SW480 (cell line): ENCODE results near the gene SOD1.
"Not testable (repeated sequence)": the region's sequence is repeated elsewhere in the genome, so short reads cannot be mapped to it uniquely, and the experiment has no call there.

Experiments used
- DNase-seq: peaks from one replicate; pipeline ENCODE4 v3.0.0-alpha.2; 2016; ENCODE audit warnings: low spot score

SOD1 gene

DNA sequence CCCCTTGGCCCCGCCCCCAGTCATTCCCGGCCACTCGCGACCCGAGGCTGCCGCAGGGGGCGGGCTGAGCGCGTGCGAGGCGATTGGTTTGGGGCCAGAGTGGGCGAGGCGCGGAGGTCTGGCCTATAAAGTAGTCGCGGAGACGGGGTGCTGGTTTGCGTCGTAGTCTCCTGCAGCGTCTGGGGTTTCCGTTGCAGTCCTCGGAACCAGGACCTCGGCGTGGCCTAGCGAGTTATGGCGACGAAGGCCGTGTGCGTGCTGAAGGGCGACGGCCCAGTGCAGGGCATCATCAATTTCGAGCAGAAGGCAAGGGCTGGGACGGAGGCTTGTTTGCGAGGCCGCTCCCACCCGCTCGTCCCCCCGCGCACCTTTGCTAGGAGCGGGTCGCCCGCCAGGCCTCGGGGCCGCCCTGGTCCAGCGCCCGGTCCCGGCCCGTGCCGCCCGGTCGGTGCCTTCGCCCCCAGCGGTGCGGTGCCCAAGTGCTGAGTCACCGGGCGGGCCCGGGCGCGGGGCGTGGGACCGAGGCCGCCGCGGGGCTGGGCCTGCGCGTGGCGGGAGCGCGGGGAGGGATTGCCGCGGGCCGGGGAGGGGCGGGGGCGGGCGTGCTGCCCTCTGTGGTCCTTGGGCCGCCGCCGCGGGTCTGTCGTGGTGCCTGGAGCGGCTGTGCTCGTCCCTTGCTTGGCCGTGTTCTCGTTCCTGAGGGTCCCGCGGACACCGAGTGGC lies at the start of gene SOD1:
Gene SOD1 (plus strand): TSS at position 158 of the 723 bp plus-strand sequence. CDS start 77 bp downstream, at position 235.
- peak; percentile 95 for DNase-seq

DNA sequence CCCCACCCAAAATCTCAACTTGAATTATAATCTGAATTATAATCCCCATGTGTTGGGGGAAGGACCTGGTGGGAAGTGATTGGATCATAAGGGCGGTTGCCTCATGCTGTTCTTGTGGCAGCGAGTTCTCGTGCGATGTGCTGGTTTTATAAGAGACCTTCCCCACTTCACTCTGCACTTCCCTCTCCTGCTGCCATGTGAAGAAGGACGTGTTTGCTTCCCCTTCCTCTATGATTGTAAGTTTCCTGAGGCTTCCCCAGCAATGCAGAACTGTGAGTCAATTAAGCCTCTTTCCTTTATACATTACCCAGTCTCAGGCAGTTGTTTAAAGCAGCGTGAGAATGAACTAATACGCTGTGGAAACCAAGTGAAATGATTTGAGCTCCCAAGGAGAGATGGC lies 48.0 kb upstream of the SOD1 start:
- no peak for DNase-seq

GRCh38 chr21:31612894-31613785 lies 46.4 kb upstream of the SOD1 start:
- DNase-seq, result no peak

DNA sequence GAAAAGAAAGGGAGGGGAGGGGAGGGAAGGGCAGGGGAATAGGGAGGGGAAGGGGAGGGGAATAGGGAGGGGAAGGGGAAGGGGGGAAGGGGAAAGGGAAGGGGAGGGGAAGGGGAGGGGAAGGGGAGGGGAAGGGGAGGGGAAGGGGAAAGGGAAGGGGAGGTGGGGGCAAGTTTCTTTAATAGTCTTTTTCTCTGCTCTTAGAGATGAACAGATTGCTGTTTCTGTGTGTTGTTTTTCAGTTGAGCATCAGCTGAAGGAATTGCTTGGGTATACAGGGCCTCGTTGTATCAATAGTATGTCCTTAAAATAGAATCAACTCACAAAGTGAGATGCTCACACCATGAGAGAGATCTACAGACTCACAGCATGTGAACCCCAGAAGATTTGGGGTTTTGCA lies 44.8 kb upstream of the SOD1 start:
- DNase-seq, result no peak

GRCh38 chr21:31616216-31616615 lies 43.3 kb upstream of the SOD1 start:
- no peak for DNase-seq

DNA sequence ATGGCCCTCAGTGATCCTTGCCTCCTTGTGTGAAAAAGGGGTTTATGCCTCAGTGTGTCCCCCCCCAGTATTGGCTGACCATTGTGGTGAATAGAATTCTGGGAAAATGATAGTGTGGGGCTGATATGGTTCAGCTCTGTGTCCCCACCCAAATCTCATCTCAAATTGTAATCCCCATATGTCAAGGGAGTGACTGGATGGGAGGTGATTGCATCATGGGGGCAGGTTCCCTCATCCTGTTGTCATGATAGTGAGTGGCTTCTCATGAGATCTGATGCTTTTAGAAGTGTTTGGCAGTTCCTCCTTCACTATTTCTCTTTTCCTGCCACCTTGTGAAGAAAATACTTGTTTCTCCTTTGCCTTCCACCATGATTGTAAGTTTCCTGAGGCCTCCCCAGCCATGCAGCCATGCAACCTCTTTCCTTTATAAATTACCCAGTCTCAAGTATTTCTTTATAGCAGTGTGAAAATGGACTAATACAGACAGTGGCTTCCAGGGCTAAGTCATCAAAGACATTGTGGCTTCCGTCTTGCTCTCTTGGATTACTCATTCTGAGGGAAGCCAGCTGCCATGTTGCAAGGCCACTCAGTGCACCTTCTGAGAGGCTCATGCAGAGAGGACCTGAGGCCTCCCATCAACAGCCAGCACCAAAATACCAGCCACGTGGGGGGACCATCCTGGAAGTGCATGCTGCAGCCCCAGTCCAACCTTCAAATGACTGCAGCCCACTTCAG lies 40.6 kb upstream of the SOD1 start:
- no peak for DNase-seq

DNA sequence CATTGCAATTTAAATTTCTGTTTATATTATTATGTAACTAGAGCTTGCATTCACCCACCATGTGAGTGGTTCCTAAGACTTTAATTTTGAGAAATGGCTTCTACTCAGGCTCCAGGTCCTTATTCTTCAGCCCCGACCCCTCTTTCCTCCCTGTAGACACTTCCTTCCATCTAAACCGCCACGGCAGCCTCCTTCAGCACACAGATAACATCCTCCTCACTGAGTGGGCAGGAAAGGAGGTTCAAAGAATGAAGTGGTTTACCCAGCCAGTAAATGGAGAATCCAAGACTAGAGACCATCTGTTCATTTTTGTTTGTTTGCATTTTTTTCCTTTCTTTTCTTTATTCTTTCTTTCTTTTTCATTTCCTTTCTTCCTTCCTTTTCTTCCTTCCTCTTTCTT lies 37.1 kb upstream of the SOD1 start:
- no peak for DNase-seq

- no peak for DNase-seq
Measured at GRCh38 chr21:31623664-31624063, 35.8 kb upstream of the SOD1 start.

DNA sequence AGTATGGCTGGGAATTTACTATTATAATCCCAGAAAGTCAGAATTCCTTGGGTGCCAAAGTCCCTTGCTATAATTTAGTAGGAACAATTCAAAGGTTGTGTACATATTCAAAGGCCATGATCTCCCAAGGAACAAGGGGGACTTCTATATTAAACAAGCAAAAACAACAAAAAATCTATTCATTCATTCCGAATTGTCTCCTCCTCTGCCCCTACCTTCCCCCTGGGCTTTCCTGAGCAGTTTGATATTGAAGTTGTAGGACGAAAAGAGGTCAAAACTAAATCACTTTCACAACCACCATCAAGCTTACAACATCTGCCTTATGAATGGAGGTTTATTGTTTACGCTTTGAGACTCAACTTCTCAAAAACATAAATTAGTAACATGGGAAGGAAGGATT lies 35.3 kb upstream of the SOD1 start:
- DNase-seq, result no peak

GRCh38 chr21:31624961-31625491 lies 34.5 kb upstream of the SOD1 start:
- DNase-seq, result no peak

GRCh38 chr21:31629972-31630711 lies 29.4 kb upstream of the SOD1 start:
- DNase-seq, result peak; percentile 12

- DNase-seq, result not testable (repeated sequence)
Measured at GRCh38 chr21:31631881-31632280, 27.6 kb upstream of the SOD1 start.

DNA sequence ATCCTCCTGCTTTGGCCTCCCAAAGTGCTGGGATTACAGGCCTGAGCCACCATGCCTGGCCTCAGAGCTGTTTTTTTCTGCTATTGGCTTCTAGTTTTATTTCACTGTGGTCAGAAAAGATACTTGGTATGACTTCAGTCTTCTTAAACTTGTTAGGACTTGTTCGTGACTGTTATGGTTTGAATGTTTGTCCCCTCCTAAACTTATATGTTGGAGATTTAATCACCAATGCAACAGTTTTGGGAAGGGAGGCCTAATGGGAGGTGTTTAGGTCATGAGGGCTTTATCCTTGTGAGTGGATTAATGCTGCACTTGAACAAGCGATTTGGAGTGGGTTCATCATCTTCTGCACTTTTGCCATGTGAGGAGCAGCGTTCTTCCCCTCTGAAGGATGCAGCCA lies 24.5 kb upstream of the SOD1 start:
- DNase-seq, result no peak

- DNase-seq, result no peak
Measured at GRCh38 chr21:31636874-31637273, 22.6 kb upstream of the SOD1 start.

DNA sequence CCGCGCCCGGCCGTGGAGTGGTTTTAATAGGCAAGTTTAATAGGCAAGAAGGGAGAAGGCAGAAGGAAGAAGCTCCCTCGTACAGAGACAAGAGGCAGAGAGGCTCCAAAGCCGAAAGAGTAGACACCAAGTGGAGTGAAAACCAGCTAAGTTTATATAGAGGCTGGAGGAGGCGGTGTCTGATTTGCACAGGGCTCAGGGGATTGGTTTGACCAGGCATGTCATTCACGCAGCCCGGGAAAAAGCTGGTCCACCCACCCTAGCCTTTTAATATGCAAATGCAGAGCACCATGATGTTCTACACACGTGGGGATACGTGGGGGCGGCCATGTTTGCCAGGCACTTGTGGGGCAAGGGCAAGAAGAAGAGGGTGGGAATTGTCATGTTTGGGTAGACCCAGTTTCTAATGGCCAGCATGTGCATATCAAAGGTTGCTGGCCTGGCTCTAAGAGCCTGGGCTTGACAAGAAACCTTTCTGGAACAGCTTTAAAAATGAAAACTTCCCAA lies 18.0 kb upstream of the SOD1 start:
- DNase-seq, result no peak

DNA sequence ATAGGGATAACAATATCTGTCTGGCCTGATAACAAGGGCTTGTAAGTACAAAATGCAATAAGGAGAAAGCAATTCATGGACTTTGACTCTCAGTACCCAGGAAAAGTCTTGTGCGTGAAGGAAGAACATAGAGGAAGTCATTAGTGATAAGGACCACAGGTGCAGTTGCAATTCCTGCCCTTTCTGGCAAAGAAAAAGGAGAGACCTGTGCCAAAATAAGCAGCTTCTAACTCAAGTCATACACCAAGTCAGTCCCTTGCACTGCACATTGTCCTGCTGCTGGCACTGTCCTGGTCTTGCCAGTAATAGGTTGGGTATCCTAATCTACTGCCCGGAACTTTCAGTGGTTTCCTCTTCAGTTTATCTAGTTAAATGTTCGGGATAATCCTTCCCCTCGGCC lies 14.8 kb upstream of the SOD1 start:
- DNase-seq, result no peak

- DNase-seq, result no peak
Measured at GRCh38 chr21:31647650-31648049, 11.8 kb upstream of the SOD1 start.

GRCh38 chr21:31650930-31651329 lies 8.6 kb upstream of the SOD1 start:
- DNase-seq, result no peak

- not testable (repeated sequence) for DNase-seq
Measured at GRCh38 chr21:31651491-31651890, 8.0 kb upstream of the SOD1 start.

- DNase-seq, result no peak
Measured at GRCh38 chr21:31654340-31654739, 5.2 kb upstream of the SOD1 start.

DNA sequence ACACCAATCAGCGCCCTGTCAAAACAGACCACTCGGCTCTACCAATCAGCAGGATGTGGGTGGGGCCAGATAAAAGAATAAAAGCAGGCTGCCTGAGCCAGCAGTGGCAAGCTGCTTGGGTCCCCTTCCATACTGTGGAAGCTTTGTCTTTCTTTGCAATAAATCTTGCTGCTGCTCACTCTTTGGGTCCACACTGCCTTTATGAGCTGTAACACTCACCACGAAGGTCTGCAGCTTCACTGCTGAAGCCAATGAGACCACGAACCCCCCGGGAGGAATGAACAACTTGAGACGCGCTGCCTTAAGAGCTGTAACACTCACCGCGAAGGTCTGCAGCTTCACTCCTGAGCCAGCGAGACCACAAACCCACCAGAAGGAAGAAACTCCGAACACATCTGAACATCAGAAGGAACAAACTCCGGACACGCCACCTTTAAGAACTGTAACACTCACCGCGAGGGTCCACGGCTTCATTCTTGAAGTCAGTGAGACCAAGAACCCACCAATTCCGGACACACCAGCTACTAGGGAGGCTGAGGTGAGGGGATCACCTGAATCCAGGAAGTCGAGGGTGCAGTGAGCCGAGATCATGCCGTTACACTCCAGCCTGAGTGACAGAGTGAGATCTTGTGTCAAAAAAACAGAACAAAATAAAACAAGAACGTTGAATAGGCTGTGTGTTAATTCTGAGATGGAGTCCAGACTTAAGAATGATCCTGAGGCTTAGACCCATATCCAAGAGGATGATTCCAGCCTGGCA lies 4.5 kb upstream of the SOD1 start:
- not testable (repeated sequence) for DNase-seq
